ENCODE results near the gene TNFRSF12A. TPM values are rescaled to one million over a fixed set of nuclear protein-coding genes. Genes with fewer than 3 reads are reported as not detected.

Gene TNFRSF12A
- total and polyA plus RNA-seq, 9 of the 15 experiments (the other 6 are each of a cell fraction or from before 2014, with no cell fraction given) = 0.41 to 61.8 (median 26.5) TPM

GRCh38 chr16:3003582-3004270 lies 16.4 kb upstream of the TNFRSF12A start (continued):
- TF ChIP-seq MTA3 (IDR thresholded peaks at IDR 0.05; ENCODE audit: borderline replicate concordance) (peak; percentile 59; the same call in 1 of the 2 replicates), NFIC (IDR thresholded peaks at IDR 0.05) (no peak), NR4A1 (CRISPR knock-in tag; IDR thresholded peaks at IDR 0.05) (no peak), NR4A1 (tag; IDR thresholded peaks at IDR 0.05) (no peak), KDM1A (IDR thresholded peaks at IDR 0.05) (no peak), PPARD (CRISPR knock-in tag; IDR thresholded peaks at IDR 0.05) (no peak), SMC3 (conservative IDR thresholded peaks at IDR 0.05; ENCODE audit: insufficient read depth, low read depth, low read length) (peak; percentile 73), KAT7 (CRISPR knock-in tag; IDR thresholded peaks at IDR 0.05; ENCODE audit: borderline replicate concordance) (no peak), HDAC8 (tag; IDR thresholded peaks at IDR 0.05) (no peak), ZKSCAN8 (CRISPR knock-in tag; IDR thresholded peaks at IDR 0.05) (no peak), ZNF23 (CRISPR knock-in tag; IDR thresholded peaks at IDR 0.05) (no peak), NCOA4 (IDR thresholded peaks at IDR 0.05; ENCODE audit: partially characterized antibody) (no peak), PRDM10 (IDR thresholded peaks at IDR 0.05; ENCODE audit: partially characterized antibody) (no peak), ZNF431 (CRISPR knock-in tag; IDR thresholded peaks at IDR 0.05) (no peak), MNT (conservative IDR thresholded peaks at IDR 0.05) (peak; percentile 79 to 80), ZNF239 (CRISPR knock-in tag; IDR thresholded peaks at IDR 0.05) (no peak), SP1 (CRISPR knock-in tag; IDR thresholded peaks at IDR 0.05) (peak; percentile 88), ETS2 (tag; IDR thresholded peaks at IDR 0.05; ENCODE audit: borderline replicate concordance, poor library complexity, severe bottlenecking) (no peak), ZBTB8A (IDR thresholded peaks at IDR 0.05; ENCODE audit: partially characterized antibody) (no peak), SMAD2 (IDR thresholded peaks at IDR 0.05; ENCODE audit: low read depth, low read length) (no peak), U2AF1 (optimal IDR thresholded peaks at IDR 0.05; ENCODE audit: low read depth, low read length) (no peak), TARDBP (IDR thresholded peaks at IDR 0.05) (0 out of 2 replicates have a peak, but pooled peaks have one; percentile 19), TCF15 (CRISPR knock-in tag; IDR thresholded peaks at IDR 0.05) (no peak), KAT2B (IDR thresholded peaks at IDR 0.05; ENCODE audit: low read depth, low read length) (no peak)

Measured in K562 (cell line).